ENCODE data around the gene ZNF343.

DNA sequence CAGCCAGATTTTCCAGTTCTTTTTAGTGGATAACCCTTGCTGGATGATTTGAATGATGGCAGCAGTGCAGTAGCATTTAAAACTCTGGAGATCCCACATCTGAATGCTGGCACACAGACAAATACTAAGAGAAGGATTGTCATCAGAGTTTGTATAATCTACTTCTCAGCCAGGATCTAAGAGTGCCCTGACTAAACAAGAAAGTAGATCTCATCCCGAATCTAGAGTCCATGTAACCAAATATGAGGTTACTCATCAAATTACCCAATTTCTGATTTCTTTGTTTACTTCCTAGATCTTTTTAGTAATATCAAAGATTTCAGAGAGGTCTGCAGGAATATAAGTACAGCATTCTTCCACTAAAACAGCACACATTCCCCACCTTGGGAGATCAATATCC, 35.5 kb upstream of the ZNF343 start:
- no peak for TF ChIP-seq EP300 (conservative IDR thresholded peaks at IDR 0.05; ENCODE audit: poor library complexity, severe bottlenecking)
- no peak for TF ChIP-seq RAD21 (conservative IDR thresholded peaks at IDR 0.05)
